ENCODE results near the gene OR52K1. TPM values are rescaled to one million over a fixed set of nuclear protein-coding genes. Genes with fewer than 3 reads are reported as not detected.

Gene OR52K1
- total RNA-seq, 4 donors from 2014 or later: 0.85 TPM; not detected in 3

DNA sequence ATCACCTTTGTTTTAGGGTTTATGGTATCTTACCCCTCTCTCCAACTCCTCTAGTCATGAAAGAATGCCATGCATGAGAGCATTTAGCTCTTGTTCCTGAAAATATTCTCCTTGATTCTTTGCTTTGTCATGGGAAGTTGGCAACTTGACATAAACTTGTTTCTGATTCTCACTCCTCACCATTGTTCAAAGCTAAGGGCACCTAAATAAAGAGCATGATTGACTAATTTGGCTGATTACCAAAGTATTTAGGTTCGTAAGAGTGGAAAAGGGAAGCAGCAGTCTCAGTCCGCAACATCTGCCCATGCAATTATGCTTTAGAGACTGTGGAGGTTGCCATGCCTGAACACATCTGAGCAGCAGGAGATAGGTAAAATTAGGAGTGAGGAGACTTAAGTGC lies 26.4 kb downstream of the OR52K1 start:
- no peaks in the 10 kb centered on the region for H3K9me3 ChIP-seq
- peaks cover 9% of the 10 kb centered on the region for H3K4me1 ChIP-seq
- H3K4me3 ChIP-seq: no peak overlapping the region
- H3K27ac ChIP-seq: no peak overlapping the region
- TF ChIP-seq POLR2A (IDR thresholded peaks at IDR 0.05): no peak
- no peak for TF ChIP-seq POLR2AphosphoS5 (IDR thresholded peaks at IDR 0.05)
- TF ChIP-seq EP300 (IDR thresholded peaks at IDR 0.05): no peak
- TF ChIP-seq, protein P1, sequence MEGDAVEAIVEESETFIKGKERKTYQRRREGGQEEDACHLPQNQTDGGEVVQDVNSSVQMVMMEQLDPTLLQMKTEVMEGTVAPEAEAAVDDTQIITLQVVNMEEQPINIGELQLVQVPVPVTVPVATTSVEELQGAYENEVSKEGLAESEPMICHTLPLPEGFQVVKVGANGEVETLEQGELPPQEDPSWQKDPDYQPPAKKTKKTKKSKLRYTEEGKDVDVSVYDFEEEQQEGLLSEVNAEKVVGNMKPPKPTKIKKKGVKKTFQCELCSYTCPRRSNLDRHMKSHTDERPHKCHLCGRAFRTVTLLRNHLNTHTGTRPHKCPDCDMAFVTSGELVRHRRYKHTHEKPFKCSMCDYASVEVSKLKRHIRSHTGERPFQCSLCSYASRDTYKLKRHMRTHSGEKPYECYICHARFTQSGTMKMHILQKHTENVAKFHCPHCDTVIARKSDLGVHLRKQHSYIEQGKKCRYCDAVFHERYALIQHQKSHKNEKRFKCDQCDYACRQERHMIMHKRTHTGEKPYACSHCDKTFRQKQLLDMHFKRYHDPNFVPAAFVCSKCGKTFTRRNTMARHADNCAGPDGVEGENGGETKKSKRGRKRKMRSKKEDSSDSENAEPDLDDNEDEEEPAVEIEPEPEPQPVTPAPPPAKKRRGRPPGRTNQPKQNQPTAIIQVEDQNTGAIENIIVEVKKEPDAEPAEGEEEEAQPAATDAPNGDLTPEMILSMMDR (IDR thresholded peaks at IDR 0.05): no peak
- 48% methylated on average over 2 of the region's 2 CpGs for WGBS
- H3K27me3 ChIP-seq: no peaks in the 10 kb centered on the region
- no peak for DNase-seq (ENCODE audit: low spot score in 2 of 2)
- no peaks in the 10 kb centered on the region for H3K36me3 ChIP-seq

DNA sequence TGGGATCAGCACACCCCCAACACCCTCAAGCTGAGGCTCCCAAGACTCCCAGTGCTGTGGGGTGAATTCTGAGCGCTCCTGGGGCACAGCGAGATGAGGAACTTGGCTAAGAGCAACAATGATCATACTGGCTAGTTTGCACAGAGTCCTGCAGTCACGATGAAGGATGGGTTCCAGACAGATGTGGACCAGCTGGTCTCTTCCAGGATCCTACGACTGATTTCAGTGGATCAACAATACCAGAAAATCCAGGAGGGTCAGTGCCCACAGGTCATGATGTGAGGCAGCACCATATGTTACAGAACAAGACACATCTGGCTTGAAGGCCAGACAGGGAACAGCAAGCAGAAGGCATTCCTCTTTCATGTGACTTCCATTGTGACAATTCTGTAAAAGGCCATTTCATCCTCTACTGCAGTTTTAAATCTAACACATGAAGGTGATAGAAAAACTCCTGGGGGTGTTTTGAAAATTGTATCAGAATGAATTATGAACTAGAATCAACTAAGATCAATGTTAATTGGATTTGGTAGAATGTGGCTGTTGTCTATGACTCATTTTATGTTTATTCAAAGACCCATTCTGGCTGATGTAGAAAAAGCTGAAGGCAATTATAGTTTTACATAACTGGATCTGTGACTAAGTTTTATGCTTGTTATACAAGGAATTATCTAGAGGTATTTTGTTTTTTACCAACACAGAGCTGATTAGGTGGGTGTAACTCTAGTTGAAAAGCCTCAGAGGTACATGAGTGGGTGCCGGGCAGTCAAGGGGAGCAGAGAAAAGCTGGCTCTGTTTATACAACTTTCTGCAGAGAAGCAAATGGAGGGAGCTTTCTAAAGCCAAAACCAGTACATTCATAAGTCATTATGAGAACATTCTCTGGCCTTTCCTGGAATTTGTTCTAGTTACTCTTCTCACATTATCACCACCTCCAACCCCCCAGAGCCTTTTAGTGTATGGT lies 29.1 kb downstream of the OR52K1 start:
- Histone ChIP-seq H3K27ac (no peak overlapping the region), H3K4me3 (no peak overlapping the region), H3K27me3 (no peaks in the 10 kb centered on the region), H3K36me3 (no peaks in the 10 kb centered on the region), H3K4me1 (peaks cover 9% of the 10 kb centered on the region), H3K9me3 (no peaks in the 10 kb centered on the region)
- 50% methylated on average over 5 of the region's 5 CpGs for WGBS
- TF ChIP-seq POLR2AphosphoS5 (IDR thresholded peaks at IDR 0.05) (no peak), EP300 (IDR thresholded peaks at IDR 0.05) (no peak), POLR2A (IDR thresholded peaks at IDR 0.05) (no peak)
- TF ChIP-seq, protein P1 (IDR thresholded peaks at IDR 0.05): no peak
- no peak for DNase-seq (ENCODE audit: low spot score in 2 of 2)

DNA sequence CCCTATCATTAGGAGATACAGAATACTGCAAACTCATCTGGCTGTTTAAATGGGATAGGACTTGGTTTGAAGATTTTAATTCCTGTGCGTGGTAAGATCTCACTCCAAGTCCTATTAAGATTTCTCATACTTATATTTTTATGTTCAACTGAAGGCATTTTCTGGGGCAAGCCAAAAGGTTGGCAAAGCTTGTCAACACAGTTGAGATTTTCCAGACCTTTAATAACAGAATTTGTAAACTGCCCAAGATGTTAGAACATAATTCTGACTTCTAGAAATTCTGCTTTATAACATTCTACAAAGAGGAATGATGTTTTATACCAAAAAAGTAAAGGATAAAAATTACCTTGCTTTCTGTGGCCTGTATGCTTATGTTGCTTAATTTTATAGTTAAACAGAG lies 31.8 kb downstream of the OR52K1 start:
- no peak for TF ChIP-seq POLR2AphosphoS5 (IDR thresholded peaks at IDR 0.05)
- TF ChIP-seq, protein P1 (IDR thresholded peaks at IDR 0.05): no peak
- no peak overlapping the region for H3K27ac ChIP-seq
- no peak overlapping the region for H3K4me3 ChIP-seq
- H3K9me3 ChIP-seq: no peaks in the 10 kb centered on the region
- WGBS: 72% methylated on average over 1 of the region's 1 CpG
- H3K36me3 ChIP-seq: no peaks in the 10 kb centered on the region
- H3K4me1 ChIP-seq: peaks cover 9% of the 10 kb centered on the region
- no peaks in the 10 kb centered on the region for H3K27me3 ChIP-seq
- DNase-seq (ENCODE audit: low spot score in 2 of 2): no peak

DNA sequence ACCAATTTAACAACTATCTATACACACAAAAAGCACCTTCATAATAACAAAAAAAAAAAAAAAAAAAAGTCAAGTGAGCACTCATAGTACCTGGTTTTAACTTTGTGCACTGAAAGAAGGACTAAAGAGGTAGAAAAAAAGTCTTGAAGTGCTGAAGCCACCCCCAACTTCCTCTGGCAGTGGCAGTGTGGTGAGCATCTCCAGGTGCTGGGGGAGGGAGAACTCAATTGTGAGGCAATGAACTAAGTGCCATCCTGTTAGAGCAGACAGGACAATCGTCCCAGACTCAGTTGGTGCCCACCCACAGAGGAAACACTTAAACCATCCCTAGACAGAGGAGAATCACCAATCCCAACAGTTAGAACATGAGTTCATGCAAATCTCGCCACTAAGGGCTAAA lies 39.9 kb downstream of the OR52K1 start:
- DNase-seq (ENCODE audit: low spot score in 2 of 2): no peak
- peaks cover 2% of the 10 kb centered on the region for H3K27me3 ChIP-seq
- no peak overlapping the region for H3K4me3 ChIP-seq
- no peaks in the 10 kb centered on the region for H3K4me1 ChIP-seq
- H3K27ac ChIP-seq: no peak overlapping the region
- WGBS: 48% methylated on average over 2 of the region's 2 CpGs
- H3K36me3 ChIP-seq: no peaks in the 10 kb centered on the region
- no peak for TF ChIP-seq POLR2AphosphoS5 (IDR thresholded peaks at IDR 0.05)
- no peak for TF ChIP-seq EP300 (IDR thresholded peaks at IDR 0.05)
- TF ChIP-seq, protein P1 (IDR thresholded peaks at IDR 0.05): no peak
- no peak for TF ChIP-seq POLR2A (IDR thresholded peaks at IDR 0.05)
- no peaks in the 10 kb centered on the region for H3K9me3 ChIP-seq

DNA sequence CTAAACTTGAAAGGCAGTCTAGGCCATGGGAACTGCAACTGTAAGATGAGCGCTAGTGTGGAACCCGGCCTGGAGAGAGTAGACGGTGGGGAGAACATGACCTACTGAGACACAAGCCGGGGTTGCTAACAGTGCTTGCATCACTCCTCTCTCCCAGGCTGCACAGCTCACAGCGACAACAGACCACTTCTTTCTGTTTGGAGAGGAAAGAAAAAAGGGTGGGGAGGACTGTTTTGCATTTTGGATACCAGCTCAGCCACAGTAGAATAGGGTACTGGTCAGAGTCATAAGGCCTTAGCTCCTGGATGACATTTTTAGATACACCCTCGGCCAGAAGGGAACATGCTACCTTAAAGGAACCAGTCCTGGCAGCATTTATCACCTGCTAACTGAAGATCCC lies 40.3 kb downstream of the OR52K1 start:
- no peaks in the 10 kb centered on the region for H3K36me3 ChIP-seq
- peaks cover 2% of the 10 kb centered on the region for H3K27me3 ChIP-seq
- no peak overlapping the region for H3K4me3 ChIP-seq
- no peak overlapping the region for H3K27ac ChIP-seq
- TF ChIP-seq EP300 (IDR thresholded peaks at IDR 0.05) (no peak), POLR2A (IDR thresholded peaks at IDR 0.05) (no peak), POLR2AphosphoS5 (IDR thresholded peaks at IDR 0.05) (no peak)
- TF ChIP-seq, protein P1 (IDR thresholded peaks at IDR 0.05): no peak
- WGBS: 82% methylated on average over 6 of the region's 6 CpGs
- no peak for DNase-seq (ENCODE audit: low spot score in 2 of 2)
- no peaks in the 10 kb centered on the region for H3K4me1 ChIP-seq
- H3K9me3 ChIP-seq: no peaks in the 10 kb centered on the region
